Epidermal melanocyte (primary cell): ENCODE measurements around the gene TBX1.
A peak's percentile ranks its signal among the peaks of the same experiment; 100 is the strongest.

ENCODE experiments used
- DNase-seq: peaks from one replicate; pipeline ENCODE4 v3.0.0; 2011; ENCODE audit warnings: low spot score; ENCODE audit not compliant: insufficient read length

TBX1 gene

GRCh38 chr22:19760058-19760950 is at the start of gene TBX1:
Gene TBX1, plus strand, starts transcription at chr22:19760778. Its CDS starts 66 bp downstream, at chr22:19760844.
- no peak for DNase-seq

DNA sequence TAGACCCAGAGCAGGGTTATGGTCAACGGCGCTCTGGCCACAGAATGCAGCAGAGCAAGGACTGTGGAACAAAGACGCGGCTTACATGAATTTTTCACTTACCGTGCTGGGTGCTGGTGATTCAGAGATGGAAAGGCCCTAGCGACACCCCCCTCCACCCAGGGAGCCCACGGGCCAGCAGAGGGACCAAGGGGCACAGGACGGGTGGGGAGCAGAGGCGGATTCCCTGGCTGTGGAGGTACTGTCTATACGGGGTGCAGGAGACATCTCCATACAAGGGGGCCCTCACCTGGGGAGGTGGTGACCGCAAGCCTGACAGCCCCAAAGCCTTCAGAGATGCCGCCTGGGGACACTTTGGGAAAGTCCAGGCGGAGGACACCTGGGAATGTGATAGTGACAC is 47.3 kb upstream of the TBX1 start:
- no peak for DNase-seq

- DNase-seq = no peak
These were observed 46.8 kb upstream of the TBX1 start for GRCh38 chr22:19713650-19714311.

DNA sequence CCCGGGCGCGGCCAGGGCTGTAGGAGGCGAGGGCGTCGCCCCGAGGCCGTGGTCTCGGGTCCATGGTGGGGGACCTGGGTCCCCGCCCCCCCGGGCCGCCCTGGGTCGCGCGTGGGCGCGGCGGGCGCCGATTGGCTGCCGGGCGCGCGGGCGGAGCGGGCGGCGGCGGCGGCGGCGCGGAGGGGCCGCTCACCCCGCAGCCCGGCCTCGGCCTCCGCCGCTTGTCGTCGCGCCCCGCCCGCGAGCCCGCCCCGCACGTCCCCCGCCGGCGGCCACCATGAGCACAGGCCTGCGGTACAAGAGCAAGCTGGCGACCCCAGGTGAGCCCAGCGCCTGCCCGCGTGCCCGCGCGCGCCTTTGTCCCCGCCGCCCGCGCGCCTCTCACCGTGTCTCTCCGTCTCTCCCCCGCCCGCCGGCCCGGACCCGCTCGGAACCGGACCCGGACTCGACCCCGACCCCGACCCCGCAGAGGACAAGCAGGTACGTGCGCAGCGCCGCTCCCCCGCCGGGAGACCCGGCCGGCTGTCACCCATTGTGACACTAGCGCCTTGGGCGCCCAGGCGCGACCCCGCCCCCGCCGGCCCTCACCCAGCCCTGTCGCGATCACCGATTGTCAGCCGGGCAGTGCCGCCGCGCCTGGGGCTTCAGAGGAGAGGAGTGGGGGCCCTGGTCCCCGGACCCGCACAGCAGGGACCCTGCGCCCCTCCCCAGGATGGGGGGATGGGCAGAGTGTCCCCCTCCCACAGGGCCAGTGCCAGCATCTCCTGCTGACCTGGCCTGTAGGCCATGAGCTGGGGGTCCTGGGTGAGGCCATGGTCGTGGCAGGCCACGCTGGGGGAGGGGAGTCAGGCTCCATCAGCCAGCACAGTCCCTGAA is 46.0 kb upstream of the TBX1 start, which contains the start of gene SEPTIN5:
SEPTIN5 (plus strand) TSS at position 192 of the 876 bp plus-strand sequence; CDS start at position 278, 86 bp downstream.
- DNase-seq = no peak

- no peak for DNase-seq
These were observed 45.2 kb upstream of the TBX1 start for GRCh38 chr22:19715188-19715930.

GRCh38 chr22:19716041-19716828 is 44.3 kb upstream of the TBX1 start:
- no peak for DNase-seq

DNA sequence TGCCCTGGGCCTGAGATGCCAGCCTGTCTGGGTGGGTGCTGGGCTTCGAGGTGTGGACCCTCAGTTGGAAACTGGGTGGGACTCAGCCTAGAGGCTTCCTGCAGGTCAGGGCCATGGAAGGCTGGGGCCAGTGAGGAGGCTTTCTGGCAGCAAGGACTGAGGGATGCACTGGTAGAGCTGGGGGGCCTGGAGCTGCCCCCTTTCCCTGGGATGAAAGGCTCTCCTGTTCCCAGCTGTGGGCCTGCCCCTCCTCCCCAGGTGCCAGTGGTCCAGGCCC is 43.8 kb upstream of the TBX1 start:
- DNase-seq = no peak

GRCh38 chr22:19717181-19717580 is 43.4 kb upstream of the TBX1 start:
- DNase-seq = no peak

GRCh38 chr22:19717691-19718455 is 42.7 kb upstream of the TBX1 start:
- DNase-seq = peak; percentile 95

DNA sequence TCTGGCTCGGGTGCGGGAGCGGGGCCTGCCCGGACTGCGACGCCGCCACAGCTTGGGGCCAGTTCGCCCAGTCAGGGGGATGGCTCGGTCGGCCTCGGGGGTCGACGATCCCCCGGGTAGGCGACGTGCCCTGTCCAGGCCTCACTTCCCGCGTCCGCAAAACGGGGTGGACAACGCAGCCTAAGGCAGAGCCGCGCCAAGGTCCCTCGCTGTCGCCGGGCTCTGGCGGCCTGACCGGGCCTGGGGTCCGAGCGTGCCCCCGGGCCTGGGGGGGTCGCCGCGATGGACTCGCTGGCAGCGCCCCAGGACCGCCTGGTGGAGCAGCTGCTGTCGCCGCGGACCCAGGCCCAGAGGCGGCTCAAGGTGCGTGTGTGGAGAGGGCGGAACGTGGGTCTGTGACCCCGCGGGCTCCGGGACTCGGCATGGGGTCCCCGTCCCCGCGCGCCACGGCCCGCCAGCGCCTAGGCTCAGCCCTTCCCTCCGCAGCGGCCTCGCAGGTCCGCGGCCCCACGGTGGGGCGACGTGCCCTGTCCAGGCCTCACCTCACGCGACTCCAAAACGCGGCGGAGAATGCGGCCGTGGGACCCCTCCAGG is 42.0 kb upstream of the TBX1 start:
- DNase-seq = no peak

GRCh38 chr22:19719050-19719482 is 41.5 kb upstream of the TBX1 start:
- no peak for DNase-seq

GRCh38 chr22:19719488-19720021 is 41.0 kb upstream of the TBX1 start:
- DNase-seq = no peak

GRCh38 chr22:19720150-19720827 is 40.3 kb upstream of the TBX1 start:
- DNase-seq = no peak

GRCh38 chr22:19720999-19721329 is 39.6 kb upstream of the TBX1 start:
- DNase-seq = no peak

DNA sequence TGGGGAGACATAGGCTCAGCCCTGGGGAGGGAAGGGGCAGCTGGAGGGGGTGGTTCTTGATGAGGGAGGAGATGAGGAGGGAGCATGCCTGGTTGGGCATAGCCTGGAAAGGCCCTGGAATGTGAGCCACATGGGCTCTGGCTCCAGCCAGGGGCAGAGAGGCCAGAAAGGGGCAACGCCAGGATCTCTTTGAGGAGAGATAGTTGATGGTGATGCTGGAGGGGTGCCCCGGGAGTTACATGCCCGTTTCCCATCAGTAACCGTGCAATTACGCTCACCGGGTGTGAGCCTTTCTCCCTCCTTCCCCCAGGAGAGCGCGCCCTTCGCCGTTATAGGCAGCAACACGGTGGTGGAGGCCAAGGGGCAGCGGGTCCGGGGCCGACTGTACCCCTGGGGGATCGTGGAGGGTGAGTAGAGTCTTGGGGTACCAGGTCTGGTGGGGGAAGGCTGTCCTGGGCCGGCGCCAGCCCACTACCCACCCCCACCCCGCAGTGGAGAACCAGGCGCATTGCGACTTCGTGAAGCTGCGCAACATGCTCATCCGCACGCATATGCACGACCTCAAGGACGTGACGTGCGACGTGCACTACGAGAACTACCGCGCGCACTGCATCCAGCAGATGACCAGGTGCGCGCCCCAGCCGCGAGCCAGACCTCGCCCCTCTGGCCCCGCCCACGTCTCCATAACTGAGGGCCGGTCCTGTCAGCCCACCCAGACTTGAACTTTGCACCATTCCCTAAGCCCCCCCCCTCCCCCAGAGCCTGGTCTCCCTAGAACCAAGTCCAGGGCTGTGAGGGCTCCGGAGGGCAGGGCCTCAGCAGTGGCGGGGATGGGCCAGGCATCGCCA is 39.0 kb upstream of the TBX1 start:
- DNase-seq = no peak

GRCh38 chr22:19722178-19722981 is 38.2 kb upstream of the TBX1 start:
- DNase-seq = no peak

GRCh38 chr22:19722982-19723231 is 37.7 kb upstream of the TBX1 start:
- no peak for DNase-seq
